Neuron (in vitro differentiated cells): ENCODE data around the gene NF1.
"Not testable (repeated sequence)": the region's sequence is repeated elsewhere in the genome, so short reads cannot be mapped to it uniquely, and the experiment has no call there.

ENCODE experiments used
- H2AFZ ChIP-seq: one replicate; pipeline ENCODE4 v1.6.1; 2013; ENCODE audit warnings: low read depth, mild to moderate bottlenecking, inconsistent platforms, low read length, moderate library complexity
- H3K27me3 ChIP-seq: one replicate; pipeline ENCODE4 v1.6.1; 2013; ENCODE audit warnings: low read length; ENCODE audit not compliant: insufficient read depth
- H3K36me3 ChIP-seq: one replicate; pipeline ENCODE4 v1.6.1; 2013; ENCODE audit warnings: low read length; ENCODE audit not compliant: insufficient read depth
- H3K4me1 ChIP-seq: one replicate; pipeline ENCODE4 v1.6.1; 2013; ENCODE audit warnings: low read length; ENCODE audit not compliant: insufficient read depth
- H3K4me3 ChIP-seq: 2 replicates; pipeline ENCODE4 v1.5.1; 2013; ENCODE audit warnings: mild to moderate bottlenecking, low read length, moderate library complexity
- H3K9me3 ChIP-seq: one replicate; pipeline ENCODE4 v1.6.1; 2013; ENCODE audit warnings: low read length

Gene NF1

DNA sequence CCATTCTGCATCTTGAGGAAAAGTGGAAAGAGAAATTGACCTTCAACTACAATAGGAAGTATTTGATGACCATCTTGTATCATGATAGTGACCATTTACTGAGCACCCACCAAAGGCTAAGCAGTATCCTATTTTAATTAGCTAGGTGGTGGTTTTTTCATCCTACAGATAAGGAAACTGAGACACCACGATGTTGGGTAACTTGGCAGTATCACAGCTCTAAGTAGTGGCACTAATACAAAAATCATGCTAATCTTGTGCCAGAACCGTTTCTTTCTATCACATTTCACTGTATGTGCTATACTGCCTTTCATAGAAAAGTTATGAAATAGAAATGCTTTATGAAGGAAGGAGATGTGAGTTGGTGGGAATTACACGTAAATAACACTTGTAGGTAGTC is 216.7 kb downstream of the NF1 start:
- Histone ChIP-seq H3K36me3 (peaks cover 2% of the 10 kb centered on the region), H3K4me3 (no peak overlapping the region), H3K4me1 (no peaks in the 10 kb centered on the region), H3K27me3 (no peaks in the 10 kb centered on the region), H3K9me3 (no peaks in the 10 kb centered on the region), H2AFZ (no peak overlapping the region)

GRCh38 chr17:31312223-31312622 is 217.4 kb downstream of the NF1 start:
- not testable (repeated sequence) for H3K4me1 ChIP-seq, H3K27me3 ChIP-seq, H3K36me3 ChIP-seq, H3K4me3 ChIP-seq, H2AFZ ChIP-seq, H3K9me3 ChIP-seq

GRCh38 chr17:31313982-31314781 is 219.4 kb downstream of the NF1 start, which contains the start of gene EVI2B:
Gene EVI2B (minus strand): TSS chr17:31314054. CDS start chr17:31305609, 8,445 bp downstream.
- Histone ChIP-seq H3K36me3 (no peaks in the 10 kb centered on the region), H3K9me3 (no peaks in the 10 kb centered on the region), H3K27me3 (no peaks in the 10 kb centered on the region), H2AFZ (no peak within 1 kb of the TSS), H3K4me3 (no peak within 1 kb of the TSS), H3K4me1 (no peaks in the 10 kb centered on the region)

GRCh38 chr17:31314782-31315100 is 220.0 kb downstream of the NF1 start:
- Histone ChIP-seq H3K36me3 (no peaks in the 10 kb centered on the region), H3K27me3 (no peaks in the 10 kb centered on the region), H3K9me3 (no peaks in the 10 kb centered on the region), H3K4me3 (no peak overlapping the region), H2AFZ (no peak overlapping the region), H3K4me1 (no peaks in the 10 kb centered on the region)

DNA sequence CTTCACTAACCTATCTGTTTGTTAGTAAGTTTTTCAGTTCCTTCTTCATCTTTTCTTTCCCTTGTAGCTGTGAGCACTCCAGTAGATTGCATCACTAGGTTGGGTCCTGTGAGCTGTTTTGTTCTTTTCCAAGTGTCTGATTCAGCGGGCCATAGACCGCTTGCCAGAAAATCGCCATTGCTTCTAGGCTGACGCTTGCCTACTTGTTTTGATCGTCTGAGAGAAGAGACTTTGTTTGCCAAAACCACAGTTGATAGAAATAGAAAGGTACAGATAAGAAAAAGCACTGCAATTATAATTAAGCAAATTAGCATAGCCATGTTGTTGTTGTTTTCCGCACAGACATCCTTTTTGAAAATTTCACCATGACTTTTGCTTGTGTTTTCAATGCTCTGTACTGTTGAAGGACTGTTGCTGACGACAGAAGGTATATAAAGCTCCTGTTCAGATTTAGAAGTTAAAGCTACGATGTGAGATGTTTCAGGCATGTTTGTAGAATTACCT is 223.6 kb downstream of the NF1 start:
- no peak overlapping the region for H2AFZ ChIP-seq
- H3K9me3 ChIP-seq = no peaks in the 10 kb centered on the region
- H3K36me3 ChIP-seq = no peaks in the 10 kb centered on the region
- no peak overlapping the region for H3K4me3 ChIP-seq
- no peaks in the 10 kb centered on the region for H3K27me3 ChIP-seq
- no peaks in the 10 kb centered on the region for H3K4me1 ChIP-seq

DNA sequence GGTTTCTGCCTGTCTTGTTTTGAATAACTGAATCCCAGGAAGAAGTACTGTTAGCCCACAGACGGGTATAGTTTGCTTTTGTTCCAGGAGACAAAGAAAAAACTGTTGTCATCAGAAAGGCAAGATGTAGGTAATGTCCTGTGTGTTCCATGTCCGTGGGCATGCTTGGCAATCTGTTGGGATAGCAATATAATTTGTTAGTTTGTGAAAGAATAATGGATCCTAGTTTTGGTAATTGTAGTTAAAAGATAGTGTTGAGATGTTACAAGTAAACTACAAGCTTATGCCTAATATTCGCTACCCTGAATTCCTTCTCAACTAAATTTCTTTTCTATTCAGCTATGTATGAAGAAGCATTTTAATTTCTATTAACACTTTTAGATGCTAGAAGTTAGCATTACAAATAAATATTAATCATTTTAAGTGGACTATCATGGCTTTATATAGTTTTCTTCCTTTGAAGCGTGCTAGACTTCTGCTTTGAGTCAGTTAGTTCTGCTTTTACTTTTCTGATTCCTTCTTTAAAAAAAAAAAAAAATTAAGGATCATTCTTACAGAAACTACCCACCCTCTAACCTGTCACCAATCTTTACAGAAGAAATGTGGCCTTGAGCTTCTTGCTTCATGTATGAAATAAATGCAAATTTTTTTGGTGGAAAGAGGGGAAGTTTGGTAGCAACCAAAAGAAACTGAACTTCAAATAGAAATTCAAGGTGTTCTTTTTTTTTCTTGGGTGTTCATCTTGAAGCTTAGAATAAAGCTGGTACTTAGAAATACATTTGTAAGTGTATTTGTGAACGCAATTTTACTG is 224.3 kb downstream of the NF1 start:
- Histone ChIP-seq H2AFZ (no peak overlapping the region), H3K36me3 (no peaks in the 10 kb centered on the region), H3K9me3 (no peaks in the 10 kb centered on the region), H3K27me3 (no peaks in the 10 kb centered on the region), H3K4me1 (no peaks in the 10 kb centered on the region), H3K4me3 (no peak overlapping the region)

- no peak overlapping the region for H3K4me3 ChIP-seq
- no peak overlapping the region for H2AFZ ChIP-seq
- no peaks in the 10 kb centered on the region for H3K27me3 ChIP-seq
- no peaks in the 10 kb centered on the region for H3K4me1 ChIP-seq
- H3K9me3 ChIP-seq = no peaks in the 10 kb centered on the region
- H3K36me3 ChIP-seq = no peaks in the 10 kb centered on the region
Observed at GRCh38 chr17:31320241-31320640, 225.5 kb downstream of the NF1 start.

- Histone ChIP-seq H3K9me3 (no peaks in the 10 kb centered on the region), H3K4me3 (no peak overlapping the region), H3K4me1 (no peaks in the 10 kb centered on the region), H2AFZ (no peak overlapping the region), H3K36me3 (peaks cover 1% of the 10 kb centered on the region), H3K27me3 (no peaks in the 10 kb centered on the region)
Observed at GRCh38 chr17:31320791-31321190, 226.0 kb downstream of the NF1 start.

DNA sequence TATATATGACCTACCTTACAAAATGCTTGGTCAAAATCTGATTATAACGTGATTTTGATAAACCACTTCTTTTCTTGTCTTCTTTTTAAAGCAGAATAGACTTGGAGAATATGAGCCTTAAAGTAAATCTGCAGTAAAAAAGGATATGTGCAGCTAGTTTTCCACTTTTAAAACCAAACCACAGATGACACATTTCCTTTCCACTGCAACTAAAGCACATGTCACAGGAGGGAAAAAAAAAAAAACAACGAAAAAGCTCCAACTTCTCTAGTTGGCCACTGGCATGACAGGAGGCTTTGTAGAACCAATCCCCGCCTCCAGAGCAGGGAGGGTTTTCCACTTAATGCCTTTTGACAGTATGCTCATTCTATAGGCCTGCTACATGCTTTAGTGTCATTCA is 226.7 kb downstream of the NF1 start, which contains the start of gene EVI2A:
Gene EVI2A (minus strand): TSS at position 142 of the 400 bp plus-strand sequence. CDS start 2,609 bp downstream, outside the sequence.
- H3K36me3 ChIP-seq = peaks cover 8% of the 10 kb centered on the region

GRCh38 chr17:31321966-31322365 is 227.2 kb downstream of the NF1 start:
- Histone ChIP-seq H3K36me3 (peaks cover 13% of the 10 kb centered on the region), H2AFZ (no peak overlapping the region), H3K4me1 (no peaks in the 10 kb centered on the region), H3K4me3 (no peak overlapping the region), H3K27me3 (no peaks in the 10 kb centered on the region), H3K9me3 (no peaks in the 10 kb centered on the region)

More for the DNA sequence above, 226.7 kb downstream of the NF1 start, which contains the start of gene EVI2A:
- no peaks in the 10 kb centered on the region for H3K27me3 ChIP-seq
- H3K4me3 ChIP-seq = no peak within 1 kb of the TSS
- no peak within 1 kb of the TSS for H2AFZ ChIP-seq
- no peaks in the 10 kb centered on the region for H3K4me1 ChIP-seq
- no peaks in the 10 kb centered on the region for H3K9me3 ChIP-seq

DNA sequence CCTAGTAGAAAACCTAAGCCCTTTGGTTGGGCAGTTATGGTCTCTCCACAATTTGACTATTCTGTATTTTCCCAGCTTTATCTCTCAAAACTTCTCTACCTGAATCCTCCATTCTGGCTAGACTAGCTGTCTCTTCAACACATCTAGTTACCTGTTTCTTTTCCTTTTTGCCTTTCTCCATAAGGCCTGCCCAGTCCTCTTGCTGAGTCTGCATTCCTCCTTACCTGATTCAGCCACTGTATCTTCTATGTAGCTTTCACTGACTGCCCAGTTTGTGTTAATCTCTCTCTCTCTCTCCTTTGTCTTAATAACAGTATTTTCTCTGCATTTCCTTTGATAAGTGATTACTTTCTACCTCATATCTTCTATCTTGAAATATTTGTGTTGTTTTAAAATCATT is 228.8 kb downstream of the NF1 start:
- no peak overlapping the region for H3K4me3 ChIP-seq
- peaks cover 26% of the 10 kb centered on the region for H3K36me3 ChIP-seq
- H3K4me1 ChIP-seq = no peaks in the 10 kb centered on the region
- no peaks in the 10 kb centered on the region for H3K9me3 ChIP-seq
- no peak overlapping the region for H2AFZ ChIP-seq
- H3K27me3 ChIP-seq = no peaks in the 10 kb centered on the region

DNA sequence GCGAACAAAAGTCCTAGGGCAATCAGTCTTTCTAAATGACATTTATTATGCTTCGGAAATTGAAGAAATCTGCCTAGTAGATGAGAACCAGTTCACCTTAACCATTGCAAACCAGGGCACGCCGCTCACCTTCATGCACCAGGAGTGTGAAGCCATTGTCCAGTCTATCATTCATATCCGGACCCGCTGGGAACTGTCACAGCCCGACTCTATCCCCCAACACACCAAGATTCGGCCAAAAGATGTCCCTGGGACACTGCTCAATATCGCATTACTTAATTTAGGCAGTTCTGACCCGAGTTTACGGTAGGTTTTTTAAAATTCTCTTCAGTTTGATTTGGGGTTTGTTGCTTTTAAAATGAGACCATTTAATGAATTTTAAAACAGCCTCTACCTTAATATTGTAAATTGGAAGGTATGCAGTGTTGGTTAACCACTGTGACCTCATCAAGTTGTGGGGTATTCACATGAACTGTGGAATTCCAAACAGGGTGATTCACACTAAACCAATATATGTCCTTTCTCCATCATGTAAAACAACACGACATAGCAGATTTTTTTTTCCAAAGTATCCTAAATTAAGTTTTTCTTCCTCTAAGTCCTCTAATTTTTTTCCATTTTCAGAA is 232.9 kb downstream of the NF1 start:
- Histone ChIP-seq H3K9me3 (no peaks in the 10 kb centered on the region), H3K36me3 (peaks cover 35% of the 10 kb centered on the region)

DNA sequence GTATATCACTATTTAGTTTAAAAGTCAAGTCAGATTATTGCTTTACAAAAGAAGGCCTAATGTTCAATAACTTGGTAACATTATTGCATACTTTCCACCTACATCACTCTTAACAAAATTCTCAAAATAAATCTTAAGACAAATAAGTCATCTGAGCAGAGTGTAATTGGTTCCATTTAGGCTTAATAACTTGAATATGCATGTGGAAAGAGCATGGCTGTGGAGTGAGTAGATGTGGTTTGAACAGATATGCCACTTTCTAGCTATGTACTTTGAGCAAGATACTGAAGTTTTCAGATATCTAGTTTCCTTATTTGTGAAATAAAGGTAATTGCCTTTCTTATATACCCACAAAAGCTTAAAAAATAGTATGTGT is 233.4 kb downstream of the NF1 start:
- Histone ChIP-seq H3K4me3 (no peak overlapping the region), H2AFZ (no peak overlapping the region), H3K9me3 (no peaks in the 10 kb centered on the region), H3K36me3 (peaks cover 35% of the 10 kb centered on the region), H3K27me3 (no peaks in the 10 kb centered on the region), H3K4me1 (no peaks in the 10 kb centered on the region)

More for the DNA sequence above, 232.9 kb downstream of the NF1 start:
- Histone ChIP-seq H3K4me3 (no peak overlapping the region), H3K4me1 (no peaks in the 10 kb centered on the region), H2AFZ (no peak overlapping the region), H3K27me3 (no peaks in the 10 kb centered on the region)
